Medulla oblongata (tissue), 1 donor: ENCODE results near the gene PTGR2.
"Not testable (repeated sequence)": the region's sequence is repeated elsewhere in the genome, so short reads cannot be mapped to it uniquely, and the experiment has no call there.

Experiments
- DNase-seq: peaks from one replicate; pipeline ENCODE4 v3.0.0-alpha.2; 2015; ENCODE audit errors: extremely low spot score

The PTGR2 gene

DNA sequence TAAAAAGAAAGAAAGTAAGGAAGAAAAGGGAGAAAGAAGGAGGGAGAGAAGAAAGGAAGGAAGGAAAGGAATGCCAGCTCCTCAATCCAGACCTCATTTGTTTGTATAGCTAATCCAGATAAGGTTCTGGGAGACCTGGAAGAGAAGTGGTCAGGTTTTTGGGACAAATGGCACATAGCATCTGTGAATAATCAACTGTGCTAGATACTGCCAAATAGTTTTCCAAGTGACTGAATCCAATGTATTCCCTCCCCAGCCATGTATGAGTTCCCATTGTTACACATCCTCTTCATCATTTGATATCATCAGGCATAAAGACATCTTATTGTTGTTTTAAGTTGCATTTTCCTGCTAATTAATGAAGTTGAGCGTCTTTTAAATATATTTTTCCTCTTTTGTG lies 18.6 kb upstream of the PTGR2 start:
- no peak for DNase-seq

DNA sequence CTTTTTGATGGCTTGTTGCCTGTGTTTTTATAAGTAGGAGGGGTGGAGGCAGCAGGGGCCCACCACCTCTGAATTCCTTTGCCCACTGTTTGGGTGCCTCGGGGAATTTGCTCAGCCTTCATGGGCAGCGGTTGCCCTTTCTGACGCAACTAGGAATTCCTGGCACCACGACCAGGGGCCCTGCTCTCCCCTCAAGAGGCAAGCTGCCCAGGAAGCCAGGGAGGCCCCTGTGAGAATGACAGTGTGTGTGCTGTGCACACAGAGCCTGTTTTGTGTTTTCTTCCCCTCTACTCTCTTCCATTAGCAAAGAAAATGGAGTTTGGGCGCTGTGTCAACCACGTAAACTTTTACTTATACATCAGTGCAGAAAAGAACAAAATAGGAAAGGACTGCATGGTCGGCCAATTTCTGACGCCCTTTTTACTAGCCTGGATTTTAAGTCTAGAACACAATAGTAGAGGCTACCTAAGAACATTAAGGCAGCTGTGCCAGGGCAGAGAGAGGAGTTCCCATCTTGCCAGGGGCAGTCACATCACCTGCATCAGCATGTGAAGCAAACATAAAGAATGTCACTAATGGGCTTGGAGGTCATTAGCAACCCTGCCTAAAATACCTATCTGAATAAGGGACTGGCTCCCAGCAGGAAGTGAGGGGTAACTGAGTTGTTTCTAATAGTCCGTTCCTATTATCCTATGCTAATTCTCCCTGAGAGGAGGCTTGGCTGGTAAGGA lies 17.9 kb upstream of the PTGR2 start:
- DNase-seq, result peak; percentile 73

DNA sequence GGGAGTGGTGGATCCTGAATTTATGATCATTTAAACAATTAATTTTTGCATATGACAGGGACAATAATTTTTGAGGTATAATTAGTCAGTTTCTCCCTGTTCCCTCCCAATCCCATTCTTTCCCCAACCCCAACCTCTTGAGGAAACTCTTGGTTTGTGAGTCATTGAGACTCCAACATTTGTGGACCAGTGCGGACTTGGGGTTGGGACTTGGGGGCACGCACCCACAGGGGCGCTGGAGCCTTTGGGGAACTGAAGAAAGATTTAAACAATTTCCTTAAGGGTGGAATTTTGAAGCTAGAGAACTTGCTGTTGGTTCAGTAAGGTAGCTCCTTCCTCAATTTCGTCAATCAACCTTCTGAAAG lies 17.4 kb upstream of the PTGR2 start:
- DNase-seq, result no peak

DNA sequence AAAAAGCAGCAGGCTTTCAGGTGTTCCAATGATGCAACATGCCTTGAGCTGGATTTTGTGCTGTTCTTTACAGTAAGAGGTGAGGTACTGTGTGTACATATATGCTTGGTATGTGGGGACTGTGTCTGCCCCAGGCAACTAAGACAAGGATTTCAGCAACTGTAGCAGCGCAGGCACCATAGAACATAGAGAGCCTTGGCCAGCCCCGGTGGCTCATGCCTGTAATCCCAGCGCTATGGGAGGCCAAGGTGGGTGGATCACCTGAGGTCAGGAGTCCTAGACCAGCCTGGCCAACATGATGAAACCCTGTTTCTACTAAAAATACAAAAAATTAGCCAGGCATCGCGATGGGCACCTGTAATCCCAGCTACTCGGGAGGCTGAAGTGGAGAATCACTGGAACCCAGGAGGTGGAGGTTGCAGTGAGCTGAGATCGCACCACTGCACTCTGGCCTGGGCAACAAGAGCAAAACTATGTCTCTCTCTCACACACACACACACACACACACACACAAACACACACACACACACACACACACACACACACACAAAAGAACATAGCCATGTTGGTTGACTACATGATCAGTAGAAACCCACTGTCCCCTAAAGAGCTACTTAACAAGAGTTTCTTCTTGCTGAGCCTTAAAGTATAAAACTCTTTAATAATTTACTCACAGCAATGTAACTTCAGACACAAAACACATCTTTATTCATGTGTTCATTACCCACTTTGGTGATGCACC lies 13.2 kb upstream of the PTGR2 start:
- not testable (repeated sequence) for DNase-seq

DNA sequence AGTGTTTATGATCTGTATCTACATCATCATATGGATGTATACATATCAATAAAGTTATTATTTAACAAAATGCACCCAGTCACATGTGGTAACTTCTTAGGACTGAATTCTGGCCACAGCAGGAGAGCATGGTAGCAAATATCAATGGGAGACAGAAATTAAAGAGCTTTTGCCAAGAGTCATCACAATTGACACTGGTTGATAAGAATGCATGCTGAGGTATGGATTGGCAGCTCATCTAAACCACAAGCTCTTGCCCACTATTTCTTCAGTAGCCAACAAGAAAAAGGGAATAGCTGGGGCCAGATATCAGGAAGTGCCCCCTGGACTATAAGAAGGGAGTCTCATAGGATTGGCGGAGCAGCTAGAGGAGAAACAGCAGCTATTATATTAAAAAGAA lies 9.4 kb upstream of the PTGR2 start:
- DNase-seq, result no peak

DNA sequence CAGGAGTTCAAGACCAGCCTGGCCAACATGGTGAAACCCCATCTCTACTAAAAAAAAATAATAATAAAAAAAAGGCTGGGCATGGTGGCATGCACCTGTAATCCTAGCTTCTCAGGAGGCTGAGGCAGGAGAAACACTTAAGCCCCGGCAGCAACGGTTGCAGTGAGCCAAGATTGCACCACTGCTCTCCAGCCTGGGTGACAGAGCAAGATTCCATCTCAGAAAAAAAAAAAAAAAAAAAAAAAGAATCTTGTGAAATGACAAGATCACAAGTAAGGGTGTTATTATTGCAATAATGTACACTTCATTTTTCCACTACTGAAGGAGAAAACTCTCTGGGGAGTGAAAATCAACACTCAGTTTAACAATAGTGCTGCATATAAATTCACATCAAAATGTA lies 8.8 kb upstream of the PTGR2 start:
- no peak for DNase-seq

DNA sequence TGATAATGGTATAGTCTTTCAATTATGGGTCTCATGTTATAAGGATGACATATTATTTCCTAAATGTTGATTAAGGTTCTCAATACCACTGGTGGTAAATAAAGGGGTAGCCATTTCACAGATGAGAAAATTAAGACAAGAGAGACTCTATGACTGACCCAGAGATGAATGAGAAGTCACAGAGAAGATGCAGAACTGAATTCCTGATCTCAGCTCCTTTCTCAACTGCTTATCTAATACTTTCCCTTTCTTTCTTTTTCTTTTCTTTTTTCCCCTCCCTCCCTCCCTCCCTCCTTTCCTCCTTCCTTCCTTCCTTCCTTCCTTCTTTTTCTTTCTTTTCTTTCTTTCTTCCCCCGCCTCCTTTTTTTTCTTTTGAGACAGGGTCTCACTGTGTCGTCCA lies 8.3 kb upstream of the PTGR2 start:
- DNase-seq, result no peak

DNA sequence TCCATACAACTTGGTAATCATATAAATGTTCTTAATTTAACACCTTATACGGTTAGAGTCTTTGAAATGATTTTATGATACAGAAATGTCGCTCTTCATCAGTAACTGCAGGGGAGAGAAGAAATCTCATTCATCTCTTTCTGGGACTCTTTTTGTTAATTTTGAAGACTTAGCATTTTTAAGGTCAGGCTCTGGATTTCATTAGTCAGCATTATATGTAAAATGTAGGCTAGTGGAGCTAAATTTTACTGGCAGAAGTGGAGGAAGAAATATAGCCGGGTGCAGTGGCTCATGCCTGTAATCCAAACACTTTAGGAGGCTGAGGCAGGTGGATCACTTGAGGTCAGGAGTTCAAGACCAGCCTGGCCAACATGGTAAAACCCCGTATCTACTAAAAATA lies 4.7 kb upstream of the PTGR2 start:
- no peak for DNase-seq

DNA sequence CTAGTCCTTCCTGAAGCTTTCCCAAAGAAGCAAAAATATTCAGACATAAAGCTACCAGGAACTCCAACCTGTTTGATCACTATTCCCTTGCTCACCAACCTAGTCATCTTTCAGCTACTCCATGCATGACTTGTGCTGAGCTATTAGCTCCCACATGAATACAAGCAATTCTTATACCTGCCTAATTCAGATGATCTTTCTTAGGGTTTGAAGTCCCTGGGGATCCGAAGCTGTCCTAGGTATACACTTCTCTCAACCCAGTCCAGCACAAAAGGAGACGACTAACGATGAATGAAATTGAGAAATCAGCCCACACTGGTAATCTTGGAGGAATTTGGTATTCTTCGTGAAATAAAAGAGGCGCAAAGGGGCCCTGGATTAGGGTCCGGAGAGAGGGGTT lies 631 bp upstream of the PTGR2 start:
- DNase-seq, result peak; percentile 21

DNA sequence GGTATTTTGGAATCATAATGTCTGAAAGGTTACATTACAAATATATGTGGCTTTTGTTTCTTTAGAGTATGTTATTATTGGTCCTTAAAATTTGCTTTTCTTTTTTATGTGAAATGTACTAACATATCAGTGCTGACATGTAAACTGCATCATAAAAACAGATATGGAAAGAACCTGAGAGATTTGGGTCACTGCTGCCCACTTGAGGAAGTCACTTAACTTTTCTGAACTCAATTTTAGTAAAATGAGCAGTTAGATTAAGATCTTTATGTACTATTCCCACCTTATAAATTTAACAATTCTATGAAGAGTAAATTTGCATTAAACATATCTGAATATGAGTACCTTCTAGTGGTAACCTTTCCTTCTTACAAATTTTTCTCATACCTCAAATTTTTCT lies 7.5 kb downstream of the PTGR2 start:
- no peak for DNase-seq

DNA sequence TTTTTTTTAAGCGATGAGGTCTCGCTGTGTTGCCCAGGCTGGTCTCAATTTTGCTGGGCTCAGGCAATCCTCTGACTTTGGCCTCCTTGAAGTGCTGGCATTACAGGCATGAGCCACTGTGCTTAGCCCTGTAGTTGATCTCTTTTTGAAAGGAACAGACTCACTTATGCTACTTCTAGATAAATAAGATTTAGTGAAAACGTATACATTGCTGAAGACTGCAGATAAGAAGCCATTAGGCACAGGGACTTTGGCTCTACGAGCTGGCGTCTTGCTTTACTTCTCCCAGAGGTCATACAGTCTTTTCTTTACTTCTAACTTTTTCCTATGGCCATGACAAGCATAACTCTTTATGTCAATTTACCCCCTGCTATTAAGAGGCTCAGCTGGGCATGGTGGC lies 9.4 kb downstream of the PTGR2 start:
- no peak for DNase-seq

DNA sequence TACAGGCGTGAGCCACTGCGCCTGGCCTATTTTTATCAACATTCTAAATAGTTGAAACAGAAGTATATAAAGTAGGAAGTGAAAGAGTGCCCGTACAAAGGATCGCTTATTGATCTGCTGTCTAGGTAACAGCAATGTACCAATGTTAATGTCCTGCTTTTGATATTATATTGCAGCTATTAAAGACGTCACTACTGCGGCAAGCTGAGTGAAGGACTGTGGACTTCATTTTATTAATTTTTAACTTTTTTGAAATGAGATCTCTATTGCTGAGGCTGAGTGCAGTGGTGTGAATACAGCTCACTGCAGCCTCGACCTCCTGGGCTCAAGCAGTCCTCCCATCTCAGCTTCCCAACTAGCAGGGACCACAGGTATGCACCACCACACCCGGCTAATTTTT lies 10.8 kb downstream of the PTGR2 start:
- no peak for DNase-seq

DNA sequence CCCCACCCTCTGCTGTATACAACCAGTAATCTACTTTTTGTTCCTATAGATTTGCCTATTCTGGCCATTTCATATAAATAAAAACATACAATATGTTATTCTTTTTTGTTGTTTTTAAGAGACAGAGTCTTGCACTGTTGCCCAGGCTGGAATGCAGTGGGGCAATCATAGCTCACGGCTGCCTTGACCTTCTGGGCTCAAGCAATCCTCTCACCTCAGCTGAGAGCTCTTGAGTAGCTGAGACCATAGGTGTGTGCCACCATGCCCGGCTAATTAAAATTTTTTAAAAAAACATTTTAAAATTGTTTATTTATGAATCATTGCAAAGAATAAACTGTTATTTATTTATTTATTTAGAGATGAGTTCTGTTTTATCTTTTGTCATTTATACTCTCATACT lies 11.6 kb downstream of the PTGR2 start:
- no peak for DNase-seq

DNA sequence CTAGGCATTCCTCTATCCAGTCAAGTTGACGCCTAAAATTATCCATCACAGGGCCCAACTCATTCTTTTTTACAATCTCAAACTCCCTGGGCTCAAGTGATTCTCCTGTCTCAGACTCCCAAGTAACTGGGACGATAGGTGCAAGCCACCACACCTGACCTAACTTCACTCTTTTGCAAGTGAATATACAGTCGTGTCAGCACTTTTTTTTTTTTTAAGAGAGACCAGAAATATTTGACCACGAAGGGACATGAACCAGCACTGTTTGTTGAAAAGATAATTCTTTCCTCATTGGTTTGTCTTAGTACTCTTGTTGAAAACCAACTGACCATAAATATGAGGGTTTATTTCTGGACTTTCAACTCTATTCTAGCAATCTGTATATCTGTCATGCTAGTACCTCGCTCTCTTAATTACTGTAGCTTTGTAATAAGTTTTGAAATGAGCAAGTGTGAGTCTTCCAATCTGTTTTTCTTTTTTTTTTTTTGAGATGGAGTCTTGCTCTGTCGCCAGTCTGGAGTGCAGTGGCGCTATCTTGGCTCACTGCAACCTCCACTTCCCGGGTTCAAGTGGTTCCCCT lies 14.0 kb downstream of the PTGR2 start:
- no peak for DNase-seq

DNA sequence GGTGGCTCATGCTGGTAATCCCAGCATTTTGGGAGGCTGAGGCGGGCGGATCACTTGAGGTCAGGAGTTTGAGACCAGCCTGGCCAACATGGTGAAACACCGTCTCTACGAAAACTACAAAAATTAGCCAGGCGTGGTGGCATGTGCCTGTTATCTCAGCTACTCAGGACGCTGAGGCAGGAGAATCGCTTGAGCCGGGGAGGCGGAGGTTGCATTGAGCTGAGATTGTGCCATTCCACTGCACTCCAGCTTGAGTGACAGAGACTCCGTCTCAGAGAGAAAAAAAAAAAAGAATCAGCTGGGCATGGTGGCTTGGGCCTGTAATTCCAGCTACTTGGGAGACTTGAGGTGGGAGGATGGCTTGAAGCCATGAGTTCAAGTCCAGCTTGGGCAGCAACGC lies 18.1 kb downstream of the PTGR2 start:
- DNase-seq, result not testable (repeated sequence)

DNA sequence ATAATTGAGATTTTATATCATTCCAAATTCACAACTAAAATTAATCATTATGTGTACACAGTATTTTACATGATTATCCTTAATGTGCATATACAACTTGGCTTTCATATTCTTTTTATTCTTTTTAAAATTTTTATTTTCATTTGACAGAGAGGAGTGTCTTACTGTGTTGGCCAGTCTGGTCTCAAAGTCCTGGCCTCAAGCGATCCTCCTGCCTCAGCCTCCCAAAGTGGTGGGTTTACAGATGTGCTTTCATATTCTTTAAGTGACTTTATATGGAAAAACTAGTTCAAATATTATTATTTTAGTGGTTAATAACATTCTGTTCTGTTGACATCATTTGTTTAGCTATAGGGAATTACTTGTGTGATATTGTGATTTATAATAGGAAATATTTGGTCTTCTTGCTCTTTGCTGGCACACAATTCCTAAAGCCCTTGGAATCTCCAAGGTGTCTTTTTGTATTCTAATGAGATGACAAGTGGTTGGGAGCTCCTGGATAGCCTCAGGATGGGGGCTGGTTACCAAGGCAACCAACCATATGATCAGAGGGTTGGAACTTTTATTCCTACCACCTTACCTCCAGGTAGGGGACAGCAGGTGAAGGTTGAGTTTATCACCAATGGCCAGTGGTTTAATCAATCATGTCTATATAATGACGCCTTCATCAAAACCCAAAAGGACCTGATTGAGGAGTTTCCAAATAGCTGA lies 19.0 kb downstream of the PTGR2 start:
- DNase-seq, result no peak

DNA sequence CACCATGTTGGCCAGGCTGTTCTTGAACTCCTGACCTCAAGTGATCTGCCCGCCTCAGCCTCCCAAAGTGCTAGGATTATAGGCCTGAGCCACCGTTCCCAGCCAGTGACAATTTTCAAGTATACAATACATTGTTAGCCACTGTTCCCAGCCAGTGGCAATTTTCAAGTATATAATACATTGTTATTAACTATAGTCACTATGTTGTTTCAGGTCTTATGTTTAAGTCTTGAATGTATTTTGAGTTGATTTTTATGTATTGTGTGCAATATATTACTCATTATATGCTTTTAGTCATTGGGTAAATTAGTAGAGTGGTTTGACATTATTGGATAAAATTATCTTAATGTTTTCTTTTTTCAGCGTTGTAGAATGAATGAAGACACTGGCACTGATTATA lies 22.0 kb downstream of the PTGR2 start:
- no peak for DNase-seq

DNA sequence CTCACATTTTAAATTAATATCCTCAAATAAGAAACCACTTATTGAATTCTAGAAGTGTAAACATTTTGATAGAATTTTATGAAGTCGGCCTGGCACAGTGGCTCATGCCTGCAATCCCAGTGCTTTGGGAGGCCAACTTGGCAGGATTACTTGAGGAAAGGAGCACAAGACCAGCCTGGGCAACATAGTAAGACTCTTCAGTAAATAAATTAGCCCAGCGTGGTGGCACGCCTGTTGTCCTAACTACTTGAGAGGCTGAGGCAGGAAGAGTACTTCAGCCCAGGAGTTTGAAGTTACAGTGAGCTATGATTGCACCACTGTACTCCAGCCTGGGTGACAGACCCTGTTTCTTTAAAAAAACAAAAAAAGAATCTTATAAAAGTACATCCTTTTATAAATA lies 26.2 kb downstream of the PTGR2 start:
- DNase-seq, result peak; percentile 12

DNA sequence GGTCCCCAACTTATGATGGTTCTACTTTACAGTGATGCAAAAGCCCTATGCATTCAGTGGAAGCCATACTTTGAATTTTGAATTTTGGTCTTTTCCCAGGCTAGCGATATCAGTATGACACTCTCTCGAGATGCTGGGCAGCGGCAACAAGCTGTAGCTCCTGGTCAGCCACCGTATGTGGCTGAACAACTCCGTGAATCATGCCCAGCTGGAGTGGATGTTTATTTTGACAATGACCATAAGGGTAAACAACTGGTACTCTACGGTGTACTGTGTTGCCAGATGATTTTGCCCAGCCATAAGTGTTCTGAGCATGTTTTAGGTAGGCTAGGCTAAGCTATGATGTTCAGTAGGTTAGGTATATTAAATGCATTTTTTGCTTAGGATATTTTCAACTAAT lies 26.8 kb downstream of the PTGR2 start:
- DNase-seq, result no peak

DNA sequence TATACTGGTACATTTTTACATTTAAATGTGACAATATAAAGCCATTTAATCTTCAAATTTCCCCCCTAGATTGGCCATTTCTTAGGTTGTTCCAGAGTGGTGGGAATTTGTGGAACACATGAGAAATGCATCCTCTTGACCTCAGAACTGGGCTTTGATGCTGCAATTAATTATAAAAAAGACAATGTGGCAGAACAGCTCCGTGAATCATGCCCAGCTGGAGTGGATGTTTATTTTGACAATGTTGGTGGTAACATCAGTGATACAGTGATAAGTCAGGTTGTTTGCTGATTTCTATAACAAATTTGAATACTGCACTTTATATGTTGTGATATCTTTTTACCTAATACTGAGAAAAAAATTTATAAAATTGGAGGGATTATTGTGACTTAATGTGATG lies 27.4 kb downstream of the PTGR2 start:
- DNase-seq, result no peak

DNA sequence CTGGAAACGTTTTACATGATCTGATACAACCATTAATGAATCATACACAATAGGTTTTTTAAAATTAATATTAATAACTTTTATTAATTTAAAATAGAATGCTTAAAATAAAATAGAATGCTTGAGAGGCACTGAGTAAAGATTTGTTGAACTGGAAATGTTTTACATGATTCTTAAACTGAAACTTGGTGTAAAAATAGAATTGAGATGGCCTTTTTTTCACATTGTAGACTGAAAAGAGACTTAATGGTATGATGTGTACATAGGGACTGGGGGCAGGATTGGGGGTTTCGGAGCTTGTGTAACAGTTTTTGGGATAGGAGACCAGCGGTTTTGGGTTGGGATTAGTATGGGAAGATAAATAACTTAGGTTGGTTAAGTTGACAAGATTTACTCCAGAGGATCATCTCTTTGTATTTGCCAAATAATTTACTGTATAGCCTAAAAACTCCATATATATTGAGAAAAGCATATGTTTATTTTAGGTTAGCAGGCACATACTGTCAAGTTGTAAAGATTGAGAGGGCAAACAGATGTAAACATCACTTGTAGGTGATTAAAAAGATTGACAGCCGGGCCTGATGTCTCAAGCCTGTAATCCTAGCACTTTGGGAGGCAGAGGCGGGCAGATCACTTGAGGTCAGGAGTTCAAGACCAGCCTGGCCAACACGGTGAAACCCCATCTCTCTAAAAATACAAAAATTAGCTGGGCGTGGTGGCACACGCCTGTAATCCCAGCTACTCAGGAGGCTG lies 33.0 kb downstream of the PTGR2 start:
- DNase-seq, result no peak
